Type B pancreatic cell (in vitro differentiated cells): ENCODE measurements around the gene HAND1. TPM values are rescaled to one million over a fixed set of nuclear protein-coding genes. Genes with fewer than 3 reads are reported as not detected.

ENCODE experiments used
- DNase-seq: peaks from one replicate; pipeline ENCODE4 v3.0.0; 2021; ENCODE audit warnings: mixed read lengths; ENCODE audit not compliant: unreplicated experiment; ENCODE audit errors: extremely low spot score
- H3K27ac Mint-ChIP-seq: 2 replicates; pipeline ENCODE4 v1.8.0; 2021; ENCODE audit warnings: mild to moderate bottlenecking, mixed read lengths
- H3K27me3 Mint-ChIP-seq: 2 replicates; pipeline ENCODE4 v1.8.0; 2021; ENCODE audit warnings: mixed read lengths
- H3K36me3 Mint-ChIP-seq: 2 replicates; pipeline ENCODE4 v1.8.0; 2021; ENCODE audit warnings: mixed read lengths
- H3K4me1 Mint-ChIP-seq: one replicate; pipeline ENCODE4 v1.8.0; 2021; ENCODE audit warnings: mixed read lengths; ENCODE audit not compliant: unreplicated experiment
- H3K4me3 Mint-ChIP-seq: 2 replicates; pipeline ENCODE4 v1.8.0; 2021; ENCODE audit warnings: mild to moderate bottlenecking, mixed read lengths
- H3K9me3 Mint-ChIP-seq: 2 replicates; pipeline ENCODE4 v1.8.0; 2021; ENCODE audit warnings: mixed read lengths
- total RNA-seq: library from RNA; stranded (reverse); gene quantifications from 2 replicates; pipeline ENCODE4 v1.2.1, GENCODE V29; 2021; ENCODE audit warnings: low replicate concordance
- TF ChIP-seq, protein P1 (sequence below): fragments of 200-600 bp; sonication (generic); conservative IDR thresholded peaks from 2 replicates; pipeline ENCODE4 v1.5.0; 2021; ENCODE audit warnings: antibody characterized with exemption, mild to moderate bottlenecking

HAND1 gene
- total RNA-seq, 1 donor from 2014 or later: 2.4 TPM

GRCh38 chr5:154466147-154466546, 11.9 kb downstream of the HAND1 start:
- H3K4me1 Mint-ChIP-seq: no peaks in the 10 kb centered on the region
- no peaks in the 10 kb centered on the region for H3K36me3 Mint-ChIP-seq
- TF ChIP-seq, protein P1, sequence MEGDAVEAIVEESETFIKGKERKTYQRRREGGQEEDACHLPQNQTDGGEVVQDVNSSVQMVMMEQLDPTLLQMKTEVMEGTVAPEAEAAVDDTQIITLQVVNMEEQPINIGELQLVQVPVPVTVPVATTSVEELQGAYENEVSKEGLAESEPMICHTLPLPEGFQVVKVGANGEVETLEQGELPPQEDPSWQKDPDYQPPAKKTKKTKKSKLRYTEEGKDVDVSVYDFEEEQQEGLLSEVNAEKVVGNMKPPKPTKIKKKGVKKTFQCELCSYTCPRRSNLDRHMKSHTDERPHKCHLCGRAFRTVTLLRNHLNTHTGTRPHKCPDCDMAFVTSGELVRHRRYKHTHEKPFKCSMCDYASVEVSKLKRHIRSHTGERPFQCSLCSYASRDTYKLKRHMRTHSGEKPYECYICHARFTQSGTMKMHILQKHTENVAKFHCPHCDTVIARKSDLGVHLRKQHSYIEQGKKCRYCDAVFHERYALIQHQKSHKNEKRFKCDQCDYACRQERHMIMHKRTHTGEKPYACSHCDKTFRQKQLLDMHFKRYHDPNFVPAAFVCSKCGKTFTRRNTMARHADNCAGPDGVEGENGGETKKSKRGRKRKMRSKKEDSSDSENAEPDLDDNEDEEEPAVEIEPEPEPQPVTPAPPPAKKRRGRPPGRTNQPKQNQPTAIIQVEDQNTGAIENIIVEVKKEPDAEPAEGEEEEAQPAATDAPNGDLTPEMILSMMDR: no peak
- peaks cover 51% of the 10 kb centered on the region for H3K27me3 Mint-ChIP-seq
- no peaks in the 10 kb centered on the region for H3K9me3 Mint-ChIP-seq
- DNase-seq: no peak
- H3K27ac Mint-ChIP-seq: no peak overlapping the region
- H3K4me3 Mint-ChIP-seq: no peak overlapping the region

- Mint-ChIP-seq H3K4me3 (no peak overlapping the region), H3K27me3 (peaks cover 41% of the 10 kb centered on the region), H3K27ac (no peak overlapping the region), H3K36me3 (no peaks in the 10 kb centered on the region), H3K4me1 (no peaks in the 10 kb centered on the region), H3K9me3 (no peaks in the 10 kb centered on the region)
- DNase-seq: no peak
- TF ChIP-seq, protein P1: no peak
These were observed 12.9 kb downstream of the HAND1 start for GRCh38 chr5:154465169-154465568.

GRCh38 chr5:154464438-154464837, 13.6 kb downstream of the HAND1 start:
- TF ChIP-seq, protein P1: no peak
- no peaks in the 10 kb centered on the region for H3K9me3 Mint-ChIP-seq
- H3K36me3 Mint-ChIP-seq: no peaks in the 10 kb centered on the region
- DNase-seq: no peak
- H3K4me1 Mint-ChIP-seq: no peaks in the 10 kb centered on the region
- H3K4me3 Mint-ChIP-seq: no peak overlapping the region
- no peak overlapping the region for H3K27ac Mint-ChIP-seq
- peaks cover 36% of the 10 kb centered on the region for H3K27me3 Mint-ChIP-seq

- Mint-ChIP-seq H3K4me3 (no peak overlapping the region), H3K4me1 (no peaks in the 10 kb centered on the region), H3K27me3 (peaks cover 14% of the 10 kb centered on the region), H3K9me3 (no peaks in the 10 kb centered on the region), H3K27ac (no peak overlapping the region), H3K36me3 (peaks cover 11% of the 10 kb centered on the region)
- no peak for DNase-seq
- TF ChIP-seq, protein P1: peak; percentile 36
These were observed 16.5 kb downstream of the HAND1 start for GRCh38 chr5:154461531-154461930.

GRCh38 chr5:154460172-154460571, 17.9 kb downstream of the HAND1 start:
- Mint-ChIP-seq H3K27ac (no peak overlapping the region), H3K4me1 (no peaks in the 10 kb centered on the region), H3K27me3 (peaks cover 6% of the 10 kb centered on the region), H3K36me3 (peaks cover 20% of the 10 kb centered on the region), H3K9me3 (no peaks in the 10 kb centered on the region), H3K4me3 (no peak overlapping the region)
- TF ChIP-seq, protein P1: no peak
- no peak for DNase-seq

- DNase-seq: no peak
- Mint-ChIP-seq H3K4me1 (no peaks in the 10 kb centered on the region), H3K27ac (no peak overlapping the region), H3K27me3 (no peaks in the 10 kb centered on the region), H3K9me3 (no peaks in the 10 kb centered on the region), H3K36me3 (peaks cover 20% of the 10 kb centered on the region), H3K4me3 (no peak overlapping the region)
- TF ChIP-seq, protein P1: no peak
These were observed 19.0 kb downstream of the HAND1 start for GRCh38 chr5:154459015-154459414.
